ENCODE results near the gene NECTIN3. TPM values are rescaled to one million over a fixed set of nuclear protein-coding genes. Genes with fewer than 3 reads are reported as not detected.

NECTIN3 gene
- total and polyA plus RNA-seq, 9 donors: 15.4 to 45.5 (median 36.3) TPM

GRCh38 chr3:111033470-111034050 lies 38.1 kb upstream of the NECTIN3 start:
- no peak for TF ChIP-seq CTCF (IDR thresholded peaks at IDR 0.05)
- TF ChIP-seq EP300 (IDR thresholded peaks at IDR 0.05): no peak
- Histone ChIP-seq H3K36me3 (no peaks in the 10 kb centered on the region), H3K27me3 (no peaks in the 10 kb centered on the region), H3K4me3 (no peak overlapping the region), H3K9me3 (peaks cover 0 to 5% of the 10 kb centered on the region in 2 donors), H3K4me1 (ENCODE audit: insufficient read depth) (no peaks in the 10 kb centered on the region), H3K27ac (no peak overlapping the region)
- 92 to 94% (median 93%) methylated on average over 1 of the region's 1 CpG for WGBS, 3 donors
- intact Hi-C loops (cut with DNase I): loop anchor here in 1 of 4 donors (10.0 kb wide), 1 partner anchor 1199 kb away; no protein-coding TSS in a partner anchor
- no peak for DNase-seq

- TF ChIP-seq CTCF (IDR thresholded peaks at IDR 0.05) (no peak), EP300 (IDR thresholded peaks at IDR 0.05) (no peak), POLR2A (IDR thresholded peaks at IDR 0.05) (no peak)
Observed at GRCh38 chr3:111035316-111035715, 36.3 kb upstream of the NECTIN3 start.

GRCh38 chr3:111035902-111036301 lies 35.7 kb upstream of the NECTIN3 start:
- Histone ChIP-seq H3K9me3 (peaks cover 0 to 5% of the 10 kb centered on the region in 2 donors), H3K4me1 (ENCODE audit: insufficient read depth) (no peaks in the 10 kb centered on the region), H3K27me3 (no peaks in the 10 kb centered on the region), H3K36me3 (no peaks in the 10 kb centered on the region), H3K4me3 (no peak overlapping the region), H3K27ac (no peak overlapping the region)
- TF ChIP-seq POLR2A (IDR thresholded peaks at IDR 0.05): no peak
- no peak for TF ChIP-seq EP300 (IDR thresholded peaks at IDR 0.05)
- 96 to 99% (median 97%) methylated on average over 2 of the region's 2 CpGs for WGBS, 3 donors
- no peak for DNase-seq
- intact Hi-C loops (cut with DNase I): loop anchor here in 1 of 4 donors (10.0 kb wide), 1 partner anchor 1201 kb away; no protein-coding TSS in a partner anchor

More at GRCh38 chr3:111035316-111035715, 36.3 kb upstream of the NECTIN3 start:
- Histone ChIP-seq H3K36me3 (no peaks in the 10 kb centered on the region), H3K4me1 (ENCODE audit: insufficient read depth) (no peaks in the 10 kb centered on the region), H3K9me3 (peaks cover 0 to 5% of the 10 kb centered on the region in 2 donors), H3K27me3 (no peaks in the 10 kb centered on the region), H3K4me3 (no peak overlapping the region), H3K27ac (no peak overlapping the region)
- DNase-seq: no peak
- WGBS, 3 donors: 75 to 91% (median 79%) methylated on average over 2 of the region's 2 CpGs
- intact Hi-C loops (cut with DNase I): loop anchor here in 1 of 4 donors (10.0 kb wide), 1 partner anchor 1201 kb away; no protein-coding TSS in a partner anchor

- H3K27me3 ChIP-seq: no peaks in the 10 kb centered on the region
- 89 to 97% (median 93%) methylated on average over 2 of the region's 2 CpGs for WGBS, 3 donors
- H3K4me3 ChIP-seq: no peak overlapping the region
- no peaks in the 10 kb centered on the region for H3K4me1 ChIP-seq (ENCODE audit: insufficient read depth)
- no peak for DNase-seq
- H3K27ac ChIP-seq: no peak overlapping the region
- no peak for TF ChIP-seq CTCF (IDR thresholded peaks at IDR 0.05)
- TF ChIP-seq EP300 (IDR thresholded peaks at IDR 0.05): no peak
- TF ChIP-seq POLR2A (IDR thresholded peaks at IDR 0.05): no peak
- no peaks in the 10 kb centered on the region for H3K36me3 ChIP-seq
- H3K9me3 ChIP-seq: peaks cover 0 to 4% of the 10 kb centered on the region in 2 donors
- intact Hi-C loops (cut with DNase I): no loop called here
Observed at GRCh38 chr3:111040959-111041358, 30.7 kb upstream of the NECTIN3 start.

- no peak for DNase-seq
Observed at GRCh38 chr3:111045564-111045963, 26.1 kb upstream of the NECTIN3 start.

More at GRCh38 chr3:111045564-111045963, 26.1 kb upstream of the NECTIN3 start:
- no peaks in the 10 kb centered on the region for H3K4me1 ChIP-seq (ENCODE audit: insufficient read depth)
- no peak overlapping the region for H3K27ac ChIP-seq
- no peak overlapping the region for H3K4me3 ChIP-seq
- no peaks in the 10 kb centered on the region for H3K27me3 ChIP-seq
- TF ChIP-seq CTCF (IDR thresholded peaks at IDR 0.05): no peak
- no peaks in the 10 kb centered on the region for H3K36me3 ChIP-seq
- 91 to 93% (median 93%) methylated on average over 6 of the region's 6 CpGs for WGBS, 3 donors
- intact Hi-C loops (cut with DNase I): no loop called here
- no peaks in the 10 kb centered on the region for H3K9me3 ChIP-seq

All from ovary (tissue), 9 donors.